NCI-H748 (cell line): ENCODE data around the gene TAGLN2.

ENCODE experiments used
- DNase-seq: peaks from one replicate; lab custom pipeline; 2025; ENCODE audit not compliant: unreplicated experiment; lab: John Stamatoyannopoulos, UW

The TAGLN2 gene

DNA sequence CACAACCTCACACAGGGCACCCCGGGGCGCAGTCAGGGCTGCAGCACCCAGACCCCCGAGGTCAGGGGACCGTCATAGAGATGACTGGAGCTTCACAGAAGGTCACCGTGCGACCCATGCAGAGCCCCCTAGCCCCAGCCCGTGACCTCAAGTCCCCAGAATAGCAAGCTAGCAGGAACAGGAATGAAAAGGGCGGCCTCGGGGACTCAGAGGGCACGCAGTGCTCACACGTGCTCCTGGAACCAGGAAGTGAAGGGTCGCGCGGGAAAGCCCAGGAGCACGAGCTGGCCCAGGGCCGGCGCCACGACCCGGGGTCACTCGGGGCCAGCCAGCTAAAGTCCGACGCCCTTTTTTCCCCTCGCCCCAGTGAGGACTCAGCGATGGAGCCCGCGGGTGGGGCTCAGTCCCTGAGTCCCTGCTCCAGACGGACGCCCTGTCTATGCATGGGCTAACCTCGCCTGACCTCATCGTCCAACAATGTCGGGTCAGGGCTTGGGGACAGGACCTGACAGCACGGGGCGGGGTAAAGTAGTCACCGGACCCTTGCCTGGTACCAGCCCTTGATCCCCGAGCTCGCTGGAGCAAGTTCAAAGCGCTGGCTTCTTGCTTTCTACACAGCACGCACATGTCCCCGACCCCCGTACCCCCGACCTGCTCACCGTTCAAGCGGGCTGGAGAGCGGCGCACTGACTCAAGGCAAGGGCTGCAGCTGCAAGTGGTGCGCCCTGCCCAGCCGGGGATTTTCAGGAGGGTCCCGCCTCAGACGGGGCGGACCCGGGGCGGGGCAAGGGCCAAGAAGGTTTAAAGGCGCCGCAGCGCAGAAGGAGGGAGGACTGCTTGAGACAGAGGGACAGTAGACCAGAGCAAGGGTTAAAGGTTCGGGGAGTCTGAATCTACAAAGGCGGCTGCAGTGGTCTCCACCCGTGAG, at the start of gene TAGLN2:
Gene TAGLN2 (minus strand): TSS at position 717 of the 928 bp plus-strand sequence. CDS start 4,998 bp downstream, outside the sequence.
- peak; percentile 71 for DNase-seq

DNA sequence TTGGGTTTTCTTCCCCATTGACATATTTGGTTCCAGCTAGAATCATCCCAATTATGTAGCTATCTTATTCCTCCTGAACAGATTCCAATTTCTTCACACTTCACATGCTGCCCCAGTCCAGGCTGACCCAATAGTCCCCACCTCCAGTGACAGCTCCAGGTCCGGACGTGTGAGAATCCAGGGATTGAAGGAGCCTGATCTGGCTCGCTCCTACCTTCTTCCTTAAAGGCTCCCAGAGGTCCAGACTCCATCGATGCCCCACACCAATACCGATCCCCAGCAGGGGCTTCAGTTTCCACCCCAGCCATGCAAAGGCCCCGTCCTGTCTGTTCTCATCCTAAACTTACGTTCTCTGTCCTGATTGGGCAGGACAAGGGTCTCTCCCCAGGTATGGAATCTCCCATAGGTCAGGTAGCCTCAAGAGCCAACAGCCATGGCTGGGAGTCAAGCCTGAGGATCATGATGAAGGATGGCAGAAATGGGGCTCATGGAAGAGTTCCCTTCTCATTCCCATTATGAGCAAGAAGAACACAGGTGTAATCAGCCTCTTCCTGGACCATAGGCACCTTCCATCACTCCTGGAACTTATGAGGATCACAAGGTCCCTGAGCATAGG, 49.2 kb upstream of the TAGLN2 start:
- DNase-seq = no peak

DNA sequence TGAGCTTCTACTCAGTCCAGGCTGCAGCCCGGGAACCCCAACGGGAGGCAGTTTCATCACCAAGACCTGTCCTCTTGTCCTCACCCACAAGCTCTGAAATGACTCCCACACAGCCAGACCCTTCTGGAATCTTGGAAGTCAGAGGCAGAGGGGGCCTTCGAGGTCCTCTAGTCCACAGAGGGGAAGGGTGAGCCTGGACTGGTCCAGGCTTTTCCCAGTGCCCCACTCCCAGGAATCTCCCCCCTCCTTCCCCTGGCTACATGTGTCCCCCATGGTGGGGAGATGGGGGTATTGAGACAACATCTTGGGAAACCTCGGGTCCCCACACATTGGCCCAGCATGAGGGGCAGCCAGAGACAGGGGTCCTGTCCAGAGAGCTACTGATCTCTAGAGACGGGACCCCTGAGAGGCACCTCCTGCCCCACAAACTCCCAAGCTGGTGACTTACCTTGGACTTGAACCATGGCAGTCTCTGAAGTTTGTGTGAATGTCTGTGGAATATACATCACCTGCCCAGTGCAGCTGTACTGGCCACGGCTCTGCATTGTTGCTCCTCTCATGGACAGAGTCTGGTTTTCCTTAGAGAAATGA, 48.1 kb upstream of the TAGLN2 start:
- DNase-seq = no peak

DNA sequence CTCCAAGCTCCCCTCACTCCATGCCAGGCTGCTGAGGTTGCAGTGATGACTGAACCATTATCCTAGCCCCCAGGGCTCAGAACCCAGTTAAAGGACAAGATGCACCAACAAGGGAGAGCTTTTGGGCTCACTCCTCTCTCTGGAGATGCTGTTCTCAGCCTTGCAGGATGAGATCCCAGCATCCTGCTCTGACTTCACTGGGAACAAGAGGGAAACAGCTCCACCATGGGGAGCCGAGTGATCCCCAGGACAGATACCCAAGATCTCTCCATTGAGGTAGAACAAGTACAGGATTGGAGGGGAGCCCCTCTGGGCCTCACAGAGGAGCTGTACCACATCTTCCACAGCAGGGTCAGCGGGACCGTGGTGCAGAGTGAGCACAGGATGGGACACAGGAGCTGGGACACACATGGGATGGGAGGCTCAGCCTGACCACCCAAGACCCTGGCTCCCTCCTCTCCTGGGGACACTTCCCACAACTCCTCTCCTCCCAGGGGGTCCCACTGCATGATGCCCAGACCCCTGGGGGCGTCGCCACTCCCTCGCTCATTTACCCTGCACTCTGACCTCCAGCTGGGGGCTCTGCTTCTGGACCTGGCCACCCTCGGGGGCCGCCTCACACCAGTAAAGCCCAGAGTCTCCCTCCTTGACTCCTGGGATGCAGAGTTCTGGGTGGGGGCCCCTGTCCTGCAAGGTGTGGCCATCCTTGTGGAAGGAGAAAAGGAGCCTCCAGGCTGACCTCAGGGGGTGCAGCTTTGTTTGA, 47.3 kb upstream of the TAGLN2 start:
- no peak for DNase-seq

DNA sequence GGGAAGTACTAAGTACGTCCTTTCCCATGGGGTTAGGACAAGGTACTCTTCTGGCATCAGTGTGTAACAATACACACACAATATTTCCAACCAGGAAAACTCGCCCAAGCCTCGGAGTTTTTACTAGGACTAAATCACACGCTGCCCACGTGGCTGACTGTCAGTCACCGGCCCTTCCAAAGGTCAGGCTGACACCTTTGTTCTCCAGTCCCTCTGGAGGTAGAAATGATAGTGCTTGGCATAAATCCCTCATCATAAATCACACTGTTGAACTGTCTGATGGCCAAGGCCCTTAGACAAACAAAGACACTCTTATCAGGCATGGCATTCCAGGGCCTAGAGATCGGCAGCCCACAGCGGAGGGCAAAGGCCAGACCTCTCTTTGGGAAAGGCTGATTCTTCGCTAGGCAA, 45.6 kb upstream of the TAGLN2 start:
- DNase-seq = peak; percentile 7

DNA sequence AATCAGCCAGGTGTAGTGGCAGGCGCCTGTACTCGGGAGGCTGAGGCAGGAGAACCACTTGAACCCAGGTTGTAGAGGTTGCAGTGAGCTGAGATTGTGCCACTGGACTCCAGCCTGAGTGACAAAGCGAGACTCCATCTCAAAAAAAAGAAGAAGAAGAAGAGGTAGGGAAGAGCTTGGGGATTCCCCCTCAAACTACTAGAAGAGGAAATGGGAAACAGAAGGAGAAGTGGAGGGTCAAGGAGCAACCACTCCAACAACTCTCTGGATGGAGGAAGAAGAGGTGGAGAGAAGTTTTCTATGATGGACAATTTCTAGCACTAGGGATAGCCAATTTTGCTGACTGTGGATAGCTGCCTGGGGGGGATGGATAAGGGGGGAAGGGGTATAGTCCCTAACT, 43.6 kb upstream of the TAGLN2 start:
- DNase-seq = no peak

DNA sequence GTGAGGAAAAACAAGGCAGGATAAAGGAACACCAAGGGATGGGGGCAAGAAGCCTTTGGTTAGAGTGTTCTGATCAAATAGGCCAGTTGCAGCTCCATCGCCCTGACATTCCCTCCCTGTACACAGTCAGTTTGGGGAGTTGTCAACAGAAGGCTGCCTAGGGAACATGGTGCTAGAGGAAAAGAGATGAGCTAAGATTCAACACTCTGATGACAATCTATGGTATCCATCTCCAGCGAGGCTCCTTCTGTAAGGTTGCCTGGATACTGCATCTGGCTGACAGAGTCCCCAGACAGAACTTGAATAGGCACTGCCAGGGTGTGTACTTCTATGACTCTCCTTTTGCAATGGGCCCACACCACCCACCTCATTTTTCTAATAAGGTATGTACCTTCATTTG, 40.0 kb upstream of the TAGLN2 start:
- peak; percentile 5 for DNase-seq

DNA sequence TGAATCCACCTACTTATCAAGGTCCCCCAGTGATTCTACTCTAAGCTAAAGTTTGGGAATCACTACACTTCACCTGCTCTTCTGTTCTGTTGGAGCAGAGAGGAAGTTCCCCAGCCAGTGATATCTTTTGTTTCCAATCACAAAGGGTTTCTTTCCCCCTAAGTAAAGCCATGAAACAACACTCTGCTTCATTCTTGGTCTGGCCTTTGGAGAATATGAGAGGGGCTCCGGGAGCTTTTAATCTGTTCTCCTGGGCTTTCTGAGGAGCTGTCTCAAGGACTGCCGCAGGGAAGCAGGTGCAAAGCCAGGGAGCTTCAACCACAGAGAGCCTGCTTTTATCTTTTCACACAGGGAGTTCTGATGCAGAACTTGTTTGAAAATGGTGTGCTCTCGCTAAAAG, 38.8 kb upstream of the TAGLN2 start:
- DNase-seq = no peak

DNA sequence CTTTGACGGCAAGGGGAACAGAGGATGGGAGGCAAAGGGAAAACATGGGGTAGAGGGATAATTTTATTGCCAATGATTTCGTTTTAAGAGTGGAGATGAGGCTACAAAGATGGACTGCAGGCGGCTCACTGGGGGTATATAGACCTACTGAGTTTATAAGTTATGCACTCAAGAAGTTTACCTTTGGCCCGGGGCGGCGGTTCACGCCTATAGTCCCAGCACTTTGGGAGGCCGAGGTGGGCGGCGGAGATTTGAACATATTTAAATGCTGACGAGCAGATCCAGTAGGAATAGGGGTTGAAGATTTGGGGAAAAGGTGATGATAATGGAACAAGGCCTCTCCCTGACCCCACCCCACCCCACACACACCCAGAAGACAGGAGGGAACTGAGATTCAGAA, 36.9 kb upstream of the TAGLN2 start:
- no peak for DNase-seq

DNA sequence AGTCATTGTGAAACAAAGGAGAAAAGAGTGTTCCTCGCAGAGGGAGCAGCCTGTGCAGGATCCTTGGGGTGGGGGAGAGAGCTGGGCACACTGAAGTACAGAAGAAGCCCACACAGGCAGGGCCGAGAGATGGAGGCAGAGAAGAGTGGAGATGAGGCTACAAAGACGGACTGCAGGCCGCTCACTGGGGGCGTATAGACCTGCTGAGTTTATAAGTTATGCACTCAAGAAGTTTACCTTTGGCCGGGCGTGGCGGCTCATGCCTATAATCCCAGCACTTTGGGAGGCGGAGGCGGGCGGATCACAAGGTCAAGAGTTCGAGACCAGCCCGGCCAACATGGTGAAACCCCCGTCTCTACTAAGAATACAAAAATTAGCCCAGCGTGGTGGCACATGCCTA, 36.3 kb upstream of the TAGLN2 start:
- no peak for DNase-seq

DNA sequence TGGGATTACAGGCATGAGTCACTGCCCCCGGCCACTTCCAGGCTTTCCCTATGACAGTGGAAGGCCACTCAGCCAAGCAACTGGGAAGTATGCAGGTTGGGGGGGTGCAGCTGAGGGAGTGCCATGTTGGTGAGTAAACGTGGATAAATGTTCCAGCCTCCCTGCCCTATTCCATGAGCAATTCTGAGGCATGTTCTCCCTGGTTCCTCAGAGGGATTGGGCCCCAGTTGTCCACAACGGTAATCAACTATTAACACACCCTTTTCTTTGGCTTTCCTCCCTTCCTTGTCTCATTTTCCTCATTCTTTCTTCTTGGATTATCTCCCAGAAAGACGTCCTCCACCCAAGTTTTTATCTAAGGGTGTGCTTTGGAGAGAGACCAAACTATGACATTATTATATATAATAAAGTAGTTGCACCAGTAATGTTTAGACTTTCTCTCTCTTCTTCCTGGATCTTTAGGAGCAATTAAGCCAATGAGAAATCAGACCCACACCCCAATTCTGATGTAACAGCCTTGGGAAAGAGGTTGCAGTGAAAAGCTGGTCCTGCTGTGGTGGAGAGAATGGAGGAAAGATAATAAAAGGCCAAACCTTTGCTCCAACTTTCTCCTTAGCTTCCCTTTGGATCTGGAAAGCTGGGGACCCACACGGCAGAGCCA, 35.5 kb upstream of the TAGLN2 start:
- DNase-seq = no peak

DNA sequence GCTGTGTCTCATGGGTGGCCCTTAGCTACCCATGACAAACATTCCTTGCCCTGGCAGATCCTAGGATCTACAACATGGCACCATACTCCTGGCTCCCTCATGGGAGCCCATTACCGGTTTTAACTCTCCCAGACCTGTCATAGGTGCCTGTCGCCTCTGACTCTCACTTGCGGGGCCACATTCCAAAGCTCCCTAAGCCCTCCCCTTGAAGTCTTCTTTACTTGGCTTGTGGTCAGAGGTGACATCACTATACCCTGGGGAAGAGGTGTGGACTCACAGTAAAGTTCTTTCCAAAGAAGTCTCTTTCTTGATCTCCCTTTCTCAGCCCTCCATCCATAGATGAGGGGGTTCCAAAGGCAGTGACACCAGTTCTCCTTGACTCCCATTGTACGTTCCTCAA, 34.1 kb upstream of the TAGLN2 start:
- DNase-seq = no peak

DNA sequence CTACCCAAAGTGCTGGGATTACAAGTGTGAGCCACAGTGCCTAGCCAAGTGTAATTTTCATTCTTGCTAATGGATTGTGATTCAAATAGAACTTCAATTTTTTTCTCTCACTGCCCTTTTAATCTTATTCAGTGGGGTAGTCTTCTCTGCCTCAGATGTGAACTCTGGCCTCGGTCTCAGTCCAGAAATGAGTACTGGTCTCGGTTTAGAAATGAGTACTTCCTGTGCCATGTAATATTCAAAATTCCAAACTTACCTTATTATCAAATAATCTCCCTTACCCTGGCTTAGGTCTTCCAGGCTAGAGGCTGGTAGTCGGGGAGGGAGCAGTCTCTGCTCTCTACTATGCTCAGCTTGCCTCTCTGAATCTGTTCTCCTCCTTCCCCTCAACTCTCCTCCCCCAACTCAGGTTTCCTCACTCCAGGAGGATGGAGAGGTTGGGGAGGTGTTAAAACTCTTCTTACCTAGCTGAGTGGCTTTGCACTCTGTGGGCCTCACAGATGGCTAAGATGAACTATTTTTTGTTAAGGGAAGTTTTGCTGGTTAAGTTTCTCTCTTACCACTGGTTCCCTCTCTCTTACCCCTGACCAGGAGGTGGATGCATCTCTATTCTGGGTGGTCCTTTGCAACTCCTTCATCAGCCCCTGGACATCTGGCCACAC, 33.5 kb upstream of the TAGLN2 start:
- DNase-seq = no peak

DNA sequence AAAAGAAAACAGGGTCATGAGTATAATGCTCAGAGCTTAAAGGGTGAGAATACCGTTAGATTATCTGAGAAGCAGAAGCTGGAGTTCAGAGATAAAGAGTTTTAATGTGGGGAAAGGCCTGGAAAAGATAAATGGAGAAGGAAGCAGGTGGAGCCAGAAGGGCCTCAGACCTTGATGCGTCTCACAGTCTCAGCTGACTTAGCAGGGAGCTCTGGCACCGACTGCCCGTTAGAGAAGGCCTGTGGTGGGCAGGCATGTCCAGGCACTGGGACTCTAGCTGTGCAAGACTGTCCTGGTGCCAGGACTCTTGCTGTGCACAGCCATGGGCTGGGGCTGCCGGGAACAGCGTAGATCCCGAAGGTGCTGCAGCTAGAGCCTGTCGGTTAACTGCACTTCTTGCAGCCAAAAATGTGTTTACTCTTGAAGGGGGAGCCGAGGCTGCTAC, 32.5 kb upstream of the TAGLN2 start:
- DNase-seq = no peak

DNA sequence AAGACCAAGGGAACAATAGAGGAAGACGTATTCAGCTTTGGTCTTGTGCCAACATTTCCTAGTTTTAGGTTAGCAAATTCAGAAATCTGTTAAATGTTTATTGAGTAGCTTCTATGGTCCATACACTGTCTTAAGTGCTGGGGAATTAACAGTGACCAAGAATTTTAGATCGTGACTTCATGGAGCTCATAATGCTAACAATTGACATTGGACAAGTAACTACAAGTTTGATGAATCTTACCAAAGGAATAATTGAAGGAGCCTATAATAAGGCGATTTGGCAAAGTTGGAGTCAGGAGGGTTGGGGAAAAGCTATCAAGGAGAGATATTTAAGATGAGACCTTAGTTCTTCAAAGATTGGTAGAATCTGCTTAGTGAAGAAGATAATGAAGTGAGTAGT, 30.1 kb upstream of the TAGLN2 start:
- no peak for DNase-seq

DNA sequence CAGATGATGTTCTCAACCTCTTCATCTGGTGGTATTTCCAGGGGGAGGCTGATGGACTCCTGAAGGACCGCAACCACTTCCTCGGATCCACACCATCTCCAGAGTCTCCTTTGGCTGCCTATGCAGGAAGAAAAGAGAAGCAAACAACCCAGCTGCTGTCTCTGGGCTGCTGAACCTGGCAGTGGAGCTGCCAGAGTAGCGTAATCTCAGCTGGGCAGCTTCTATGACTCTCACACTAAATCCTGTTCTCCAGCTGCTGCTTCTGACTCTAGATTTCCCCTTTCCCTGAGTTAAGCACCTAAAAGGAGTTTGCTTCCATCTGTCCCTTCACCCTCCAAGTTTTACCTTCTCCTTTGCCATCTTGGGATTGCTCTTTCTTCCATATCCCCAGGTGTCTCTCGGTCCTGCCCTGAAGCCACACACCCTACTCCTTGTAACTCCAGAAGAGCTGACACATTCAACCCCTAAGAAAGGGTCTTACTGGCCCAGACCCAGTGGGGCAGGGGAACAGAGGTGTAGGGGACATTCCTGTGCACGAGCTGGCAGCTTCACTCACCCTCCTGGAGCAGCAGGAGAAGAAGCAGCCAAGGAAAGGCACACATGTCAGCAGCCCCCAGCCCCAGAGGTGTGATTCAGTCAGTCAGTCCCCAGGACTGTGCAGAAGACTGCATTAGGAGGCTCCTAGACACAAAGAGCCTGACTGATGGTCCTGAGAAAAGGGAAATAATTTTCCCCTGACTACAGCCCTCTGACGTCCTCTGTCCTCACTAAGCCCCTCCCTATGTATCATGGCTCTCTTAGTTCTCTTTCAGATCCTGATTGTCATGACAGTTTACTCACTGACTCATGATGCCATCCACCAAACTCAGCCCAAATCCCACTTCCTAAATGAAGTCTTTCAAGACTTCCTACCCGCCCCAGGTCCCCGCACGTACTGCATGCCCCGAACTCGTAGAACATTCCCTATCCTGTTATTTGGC, 28.5 kb upstream of the TAGLN2 start, which contains the start of gene SLAMF9:
Gene SLAMF9 (minus strand): TSS at position 702 of the 980 bp plus-strand sequence. CDS start 100 bp downstream, at position 602.
- DNase-seq = no peak

DNA sequence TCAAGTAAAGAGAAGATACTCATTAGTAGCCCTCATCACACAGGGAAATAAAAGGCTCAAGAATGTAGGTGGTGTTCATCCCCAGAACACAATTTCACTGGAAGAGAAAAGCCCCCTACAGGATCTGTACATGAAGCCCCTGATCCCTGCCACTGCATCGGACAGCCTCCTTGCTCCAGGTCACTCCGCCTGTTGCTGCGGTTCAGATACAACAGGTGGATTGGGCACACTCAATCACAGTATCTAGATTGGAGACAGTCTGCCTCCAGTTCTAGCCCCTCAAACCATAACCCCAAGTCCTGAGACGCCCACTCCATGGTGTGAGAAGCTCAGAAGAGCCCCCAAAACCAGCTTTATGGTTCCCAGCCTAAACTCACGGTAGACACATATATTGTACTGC, 27.6 kb upstream of the TAGLN2 start:
- DNase-seq = no peak

DNA sequence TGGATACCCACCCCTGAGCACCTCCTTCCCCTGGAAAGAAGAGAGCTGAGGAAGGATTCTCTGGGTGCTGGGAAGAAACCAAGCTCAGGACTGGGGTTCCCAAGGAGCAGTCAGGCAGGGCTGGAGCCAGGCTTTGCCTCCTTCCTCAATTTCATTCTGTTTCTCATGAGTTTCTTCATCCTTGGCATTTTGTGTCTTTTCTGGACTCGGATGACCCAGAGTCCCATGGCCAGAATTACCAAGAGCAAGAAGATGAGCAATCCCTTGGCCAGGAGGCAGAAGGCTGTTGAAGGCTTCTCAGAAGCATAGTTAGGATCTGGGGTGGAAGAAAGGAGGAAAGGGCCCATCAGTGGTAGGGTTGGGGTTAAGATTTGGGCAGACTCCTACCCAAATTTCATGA, 26.2 kb upstream of the TAGLN2 start:
- DNase-seq = no peak

DNA sequence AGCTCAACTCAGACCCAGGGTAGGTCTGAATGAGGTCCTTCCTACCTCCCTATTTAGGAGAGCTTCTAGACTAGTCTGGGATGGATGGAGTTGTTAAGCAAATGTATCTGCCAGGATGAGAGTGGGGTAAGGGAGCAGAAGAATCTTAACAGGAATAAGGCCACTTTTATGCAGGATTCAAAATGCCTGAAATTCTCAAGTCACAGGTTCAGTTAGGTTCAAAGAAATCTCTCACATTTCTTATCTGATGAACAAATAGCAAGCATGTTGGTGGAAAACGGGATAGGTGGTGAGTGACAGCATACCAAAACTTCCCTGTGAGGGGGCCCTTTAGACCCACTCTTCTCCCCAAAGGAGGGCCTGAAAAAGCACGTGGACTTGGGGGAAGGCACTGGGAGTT, 25.7 kb upstream of the TAGLN2 start:
- DNase-seq = no peak
